HG03135 (cell line): ENCODE measurements around the gene NELFCD.
A peak's percentile ranks its signal among the peaks of the same experiment; 100 is the strongest.
"Not testable (repeated sequence)": the region's sequence is repeated elsewhere in the genome, so short reads cannot be mapped to it uniquely, and the experiment has no call there.

ENCODE experiments used
- ATAC-seq: cut with Tn5 transposase; IDR thresholded peaks from one replicate; pipeline ENCODE4 v1.9.1; 2021; ENCODE audit warnings: mild to moderate bottlenecking, moderate library complexity; ENCODE audit not compliant: unreplicated experiment

The NELFCD gene

DNA sequence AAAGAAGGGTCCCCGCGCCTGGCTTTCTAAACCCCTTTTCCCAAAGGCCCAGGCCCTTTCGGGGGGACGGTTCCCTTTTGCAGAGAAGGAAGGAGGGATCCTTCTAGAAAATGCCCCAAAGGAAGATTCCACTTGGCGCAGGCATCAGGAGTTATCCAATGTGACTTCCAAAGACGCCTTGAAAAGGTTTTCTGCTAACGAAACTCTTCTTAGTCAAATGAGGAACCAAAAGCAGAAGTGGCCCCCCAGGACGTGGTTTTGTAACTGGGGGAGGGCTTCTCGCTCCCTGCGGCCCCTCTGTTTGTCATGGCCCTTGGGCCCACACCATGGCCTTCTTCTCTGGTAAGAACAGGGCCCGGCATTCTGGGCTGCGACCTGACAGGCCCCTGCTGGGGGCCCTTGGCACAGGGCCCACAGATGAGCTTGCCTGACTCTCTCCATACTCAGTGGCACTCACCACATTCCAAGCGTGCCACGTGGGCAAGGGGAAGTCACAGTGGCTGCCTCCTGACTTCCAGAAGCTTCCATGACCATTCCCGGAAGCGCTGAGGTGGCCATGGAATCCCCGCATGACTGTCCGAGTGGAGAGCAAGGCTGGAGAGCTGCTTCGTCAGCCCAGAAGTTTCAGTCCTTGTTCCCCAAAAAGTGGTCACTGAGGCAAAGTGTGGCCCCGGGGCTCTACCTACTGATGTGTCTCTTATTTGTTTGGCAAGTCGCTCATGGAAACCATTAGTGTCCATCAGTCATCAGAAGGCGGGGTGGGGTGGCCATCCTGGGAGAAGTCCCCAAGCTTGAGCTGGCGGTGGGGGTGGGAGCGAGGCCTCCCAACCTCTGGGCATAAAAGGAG, 26.8 kb downstream of the NELFCD start:
- peak; percentile 34 for ATAC-seq

GRCh38 chr20:59008715-59009336, 27.8 kb downstream of the NELFCD start:
- no peak for ATAC-seq

GRCh38 chr20:59010321-59010994, 29.4 kb downstream of the NELFCD start:
- ATAC-seq, result no peak

- ATAC-seq, result no peak
Observed at GRCh38 chr20:59010995-59011873, 30.2 kb downstream of the NELFCD start.

DNA sequence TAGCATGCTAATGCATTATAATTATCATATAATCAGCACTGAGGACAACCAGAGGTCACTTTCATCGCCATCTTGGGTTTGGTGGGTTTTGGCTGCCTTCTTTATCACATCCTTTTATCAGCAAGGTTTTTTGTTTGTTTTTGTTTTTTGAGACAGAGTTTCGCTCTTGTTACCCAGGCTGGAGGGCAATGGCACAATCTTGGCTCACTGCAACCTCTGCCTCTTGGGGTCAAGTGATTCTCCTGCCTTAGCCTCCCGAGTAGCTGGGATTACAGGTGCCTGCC, 30.8 kb downstream of the NELFCD start:
- ATAC-seq, result not testable (repeated sequence)

DNA sequence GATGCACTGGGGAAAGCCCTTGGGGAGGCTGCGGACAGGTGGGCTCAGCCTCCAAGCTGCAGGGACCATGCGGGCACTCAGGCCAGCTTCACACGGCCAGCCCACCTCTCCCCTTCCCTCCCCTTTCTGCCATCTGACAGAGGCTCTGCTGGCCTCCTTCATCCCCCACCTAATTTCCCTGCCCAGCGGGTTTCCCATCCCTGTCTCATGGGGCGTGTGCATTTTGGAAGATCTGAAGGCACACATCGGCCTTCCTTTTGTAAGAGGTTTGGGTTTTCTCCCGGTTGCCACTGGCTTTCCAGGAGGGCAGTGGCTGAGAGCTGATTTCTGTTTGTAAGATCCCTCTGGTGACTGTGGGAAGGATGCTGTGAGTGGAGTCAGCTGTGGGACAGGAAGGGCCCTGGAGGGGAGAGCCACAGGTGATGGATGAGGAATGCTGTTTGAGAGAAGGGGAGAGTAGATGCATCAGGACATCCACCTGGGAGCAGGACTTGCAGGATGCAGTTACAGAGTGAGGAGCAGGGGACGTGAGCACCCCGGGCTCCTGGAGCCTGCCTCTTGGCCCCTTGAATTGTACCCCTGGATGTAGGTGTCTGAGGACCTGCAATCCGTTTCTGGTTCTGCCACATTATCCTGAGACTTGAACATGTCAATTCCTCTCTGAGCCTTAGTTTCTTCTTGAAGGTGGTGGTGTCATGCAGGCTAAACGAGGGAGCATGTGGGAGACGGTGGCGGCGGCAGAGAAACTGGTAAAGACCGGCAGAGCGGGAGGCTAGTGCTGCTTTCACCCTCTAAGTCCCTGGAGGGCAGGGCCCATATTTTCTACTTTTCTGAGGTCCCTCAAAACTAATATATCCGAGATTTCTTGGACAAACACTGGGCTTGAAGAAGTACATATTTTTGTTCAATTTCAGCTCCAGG, 32.2 kb downstream of the NELFCD start:
- ATAC-seq, result no peak

DNA sequence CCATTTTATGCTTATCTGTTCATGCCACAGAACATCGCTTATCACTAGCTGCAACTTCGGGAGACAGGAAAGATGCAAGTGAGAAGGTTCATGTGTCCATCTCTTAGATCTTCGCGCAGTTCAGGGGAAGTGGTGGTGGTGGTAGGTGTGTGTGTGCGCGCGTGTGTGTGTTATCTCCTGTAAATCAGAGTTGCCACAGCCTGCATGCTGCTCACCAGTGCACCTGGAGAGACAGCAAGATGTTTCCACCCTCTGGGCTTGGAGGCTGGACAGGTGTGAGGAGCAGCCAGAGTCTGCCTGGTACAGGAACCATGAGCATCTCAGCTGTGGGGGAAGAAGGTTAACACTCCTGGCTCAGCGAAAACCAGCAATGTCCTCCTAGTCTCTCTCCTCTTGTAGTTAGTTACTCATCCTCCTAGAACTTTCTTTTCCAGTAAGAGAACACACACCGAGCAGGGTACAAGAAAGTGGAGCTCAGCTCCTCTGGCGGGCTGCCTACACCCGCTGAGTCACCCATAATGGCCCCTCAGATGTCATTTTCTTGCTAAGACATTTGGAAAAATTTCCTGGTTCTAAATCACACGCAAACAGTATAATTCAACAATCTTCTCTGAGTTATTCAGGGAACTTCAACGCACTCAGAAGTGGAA, 33.0 kb downstream of the NELFCD start:
- ATAC-seq, result no peak

- no peak for ATAC-seq
Observed at GRCh38 chr20:59014680-59015389, 33.8 kb downstream of the NELFCD start.

- no peak for ATAC-seq
Observed at GRCh38 chr20:59015411-59015810, 34.4 kb downstream of the NELFCD start.

GRCh38 chr20:59015812-59016711, 35.0 kb downstream of the NELFCD start:
- ATAC-seq, result no peak

GRCh38 chr20:59016795-59017492, 35.9 kb downstream of the NELFCD start:
- no peak for ATAC-seq

GRCh38 chr20:59017493-59018231, 36.6 kb downstream of the NELFCD start:
- ATAC-seq, result no peak

- ATAC-seq, result no peak
Observed at GRCh38 chr20:59018817-59019216, 37.8 kb downstream of the NELFCD start.

DNA sequence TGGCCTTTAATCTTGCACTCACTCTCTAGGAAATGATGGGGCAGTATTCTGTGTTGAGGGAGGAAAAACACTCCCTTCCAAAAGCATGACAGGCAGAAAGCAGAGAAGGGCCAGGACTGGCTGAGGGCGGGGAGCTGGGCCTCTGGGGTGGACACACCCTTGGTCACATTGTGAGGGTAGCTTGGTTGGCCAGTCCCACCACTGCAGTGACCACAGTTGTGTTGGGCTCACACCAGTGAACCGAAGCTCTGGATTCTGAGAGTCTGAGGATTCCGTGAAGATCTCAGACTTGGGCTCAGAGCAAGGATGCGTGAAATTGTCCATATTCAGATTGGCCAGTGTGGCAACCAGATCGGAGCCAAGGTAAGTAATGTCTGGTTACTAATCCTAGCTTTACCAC, 38.2 kb downstream of the NELFCD start, which contains the start of gene TUBB1:
Gene TUBB1, plus strand, starts transcription at position 213 of the 400 bp plus-strand sequence. Its CDS starts 94 bp downstream, at position 307.
- no peak for ATAC-seq

DNA sequence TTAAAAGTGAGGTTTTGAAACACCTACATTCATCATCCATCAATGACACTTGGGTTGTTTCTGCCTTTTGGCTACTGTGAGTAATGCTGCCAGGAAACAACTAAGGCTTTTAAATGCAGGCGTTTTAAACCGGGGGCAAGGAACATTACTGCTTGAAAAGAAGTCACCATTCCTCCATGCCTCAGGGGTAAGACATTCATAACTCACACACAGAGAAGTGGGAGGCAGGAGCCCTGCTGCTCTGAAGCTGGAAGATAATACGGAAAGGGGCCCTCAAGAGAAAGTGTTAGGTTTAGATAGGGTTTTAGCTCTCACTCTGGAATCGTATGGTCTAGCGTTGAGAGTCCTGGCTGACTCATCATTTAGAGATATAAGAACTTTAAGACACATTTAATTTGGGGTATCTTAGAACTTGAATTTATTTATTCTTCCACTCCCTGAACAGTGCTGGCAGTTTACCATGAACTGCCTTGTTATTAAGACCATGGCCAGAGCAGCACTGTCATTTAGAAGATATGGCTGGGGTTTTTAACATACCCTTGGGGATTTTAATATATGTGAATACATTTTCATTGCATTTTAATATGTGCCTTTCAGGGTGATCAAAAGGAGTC, 40.0 kb downstream of the NELFCD start:
- ATAC-seq, result no peak

- no peak for ATAC-seq
Observed at GRCh38 chr20:59022754-59023153, 41.7 kb downstream of the NELFCD start.
